ENCODE data around the gene FXR2.
A peak's percentile ranks its signal among the peaks of the same experiment; 100 is the strongest.

The FXR2 gene

DNA sequence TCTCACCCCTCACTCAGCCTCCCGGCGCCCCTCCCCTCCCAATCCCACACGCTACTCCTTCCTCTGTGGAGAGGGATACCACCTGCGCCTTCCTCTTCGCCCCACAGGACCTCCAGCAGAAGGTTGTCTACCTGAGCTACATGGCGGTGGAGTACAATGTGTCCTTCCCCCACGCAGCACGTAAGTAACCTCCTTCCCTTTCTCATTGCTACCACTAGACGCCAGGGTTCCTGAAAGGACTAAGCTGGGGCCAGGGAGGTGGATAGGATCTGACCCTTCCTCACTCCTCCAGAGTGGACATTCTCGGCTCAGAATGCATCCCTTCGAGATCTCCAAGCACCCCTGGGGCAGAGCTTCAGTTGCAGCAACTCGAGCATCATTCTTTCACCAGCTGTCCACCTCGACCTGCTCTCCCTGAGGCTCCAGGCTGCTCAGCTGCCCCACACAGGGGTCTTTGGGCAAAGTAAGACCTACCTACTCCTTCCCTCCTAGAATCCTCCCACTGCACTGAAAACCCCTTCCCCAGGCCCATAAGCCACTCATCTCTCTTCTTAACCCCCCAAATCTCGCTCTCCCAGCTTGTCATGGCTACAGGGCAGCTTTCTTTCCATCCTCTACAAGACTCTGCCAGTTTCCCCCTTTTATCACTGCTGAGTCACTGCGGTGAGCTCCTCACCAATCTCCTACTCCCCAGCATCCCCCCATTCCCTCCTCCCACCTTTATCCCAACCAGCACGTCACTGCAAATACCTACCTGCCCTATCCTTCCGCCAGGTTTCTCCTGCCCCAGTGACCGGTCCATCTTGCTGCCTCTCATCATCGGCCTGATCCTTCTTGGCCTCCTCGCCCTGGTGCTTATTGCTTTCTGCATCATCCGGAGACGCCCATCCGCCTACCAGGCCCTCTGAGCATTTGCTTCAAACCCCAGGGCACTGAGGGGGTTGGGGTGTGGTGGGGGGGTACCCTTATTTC is 33.8 kb downstream of the FXR2 start:
- ChIA-PET POLR2A (interaction anchor here (0.6 to 4.1 kb wide), 5 partner anchors 8 to 106 kb away, joined by 3 to 31 read pairs (median 7); partner anchors contain the start of genes POLR2A, SOX15 and TP53), CTCF (interaction anchor here (1.6 to 6.6 kb wide), 4 partner anchors 8 to 107 kb away, joined by 4 to 37 read pairs (median 8); partner anchors contain the start of genes SOX15, TP53 and WRAP53)
- TF ChIP-seq, protein P1, sequence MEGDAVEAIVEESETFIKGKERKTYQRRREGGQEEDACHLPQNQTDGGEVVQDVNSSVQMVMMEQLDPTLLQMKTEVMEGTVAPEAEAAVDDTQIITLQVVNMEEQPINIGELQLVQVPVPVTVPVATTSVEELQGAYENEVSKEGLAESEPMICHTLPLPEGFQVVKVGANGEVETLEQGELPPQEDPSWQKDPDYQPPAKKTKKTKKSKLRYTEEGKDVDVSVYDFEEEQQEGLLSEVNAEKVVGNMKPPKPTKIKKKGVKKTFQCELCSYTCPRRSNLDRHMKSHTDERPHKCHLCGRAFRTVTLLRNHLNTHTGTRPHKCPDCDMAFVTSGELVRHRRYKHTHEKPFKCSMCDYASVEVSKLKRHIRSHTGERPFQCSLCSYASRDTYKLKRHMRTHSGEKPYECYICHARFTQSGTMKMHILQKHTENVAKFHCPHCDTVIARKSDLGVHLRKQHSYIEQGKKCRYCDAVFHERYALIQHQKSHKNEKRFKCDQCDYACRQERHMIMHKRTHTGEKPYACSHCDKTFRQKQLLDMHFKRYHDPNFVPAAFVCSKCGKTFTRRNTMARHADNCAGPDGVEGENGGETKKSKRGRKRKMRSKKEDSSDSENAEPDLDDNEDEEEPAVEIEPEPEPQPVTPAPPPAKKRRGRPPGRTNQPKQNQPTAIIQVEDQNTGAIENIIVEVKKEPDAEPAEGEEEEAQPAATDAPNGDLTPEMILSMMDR (IDR thresholded peaks at IDR 0.05; ENCODE audit: insufficient read depth, low read length, missing control alignments) = no peak
- no peak for DNase-seq (ENCODE audit: low read depth, low spot score)
- no peak overlapping the region for H3K4me3 ChIP-seq (ENCODE audit: low read depth, low read length)

DNA sequence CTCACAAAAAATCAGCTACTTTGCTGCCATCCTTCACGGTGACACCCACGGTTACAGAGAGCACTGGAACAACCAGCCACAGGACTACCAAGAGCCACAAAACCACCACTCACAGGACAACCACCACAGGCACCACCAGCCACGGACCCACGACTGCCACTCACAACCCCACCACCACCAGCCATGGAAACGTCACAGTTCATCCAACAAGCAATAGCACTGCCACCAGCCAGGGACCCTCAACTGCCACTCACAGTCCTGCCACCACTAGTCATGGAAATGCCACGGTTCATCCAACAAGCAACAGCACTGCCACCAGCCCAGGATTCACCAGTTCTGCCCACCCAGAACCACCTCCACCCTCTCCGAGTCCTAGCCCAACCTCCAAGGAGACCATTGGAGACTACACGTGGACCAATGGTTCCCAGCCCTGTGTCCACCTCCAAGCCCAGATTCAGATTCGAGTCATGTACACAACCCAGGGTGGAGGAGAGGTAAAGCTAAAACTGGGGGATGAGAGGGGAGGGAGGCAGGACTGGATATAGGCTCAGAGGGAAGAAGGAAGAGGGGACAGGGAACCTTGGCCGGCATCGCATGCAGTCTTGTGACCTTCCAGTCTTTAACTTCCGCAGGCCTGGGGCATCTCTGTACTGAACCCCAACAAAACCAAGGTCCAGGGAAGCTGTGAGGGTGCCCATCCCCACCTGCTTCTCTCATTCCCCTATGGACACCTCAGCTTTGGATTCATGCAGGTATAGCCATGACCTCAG is 34.7 kb downstream of the FXR2 start:
- ChIA-PET CTCF (interaction anchor here (1.6 to 6.6 kb wide), 5 partner anchors 9 to 107 kb away, joined by 4 to 37 read pairs (median 6); partner anchors contain the start of genes SENP3, SOX15, TP53 and WRAP53), POLR2A (interaction anchor here (1.1 to 4.1 kb wide), 5 partner anchors 9 to 107 kb away, joined by 3 to 31 read pairs (median 7); partner anchors contain the start of genes POLR2A, SENP3, SOX15 and TP53)
- TF ChIP-seq, protein P1 (IDR thresholded peaks at IDR 0.05; ENCODE audit: insufficient read depth, low read length, missing control alignments) = no peak
- no peak for DNase-seq (ENCODE audit: low read depth, low spot score)
- H3K4me3 ChIP-seq (ENCODE audit: low read depth, low read length) = peak overlapping the region; percentile 18; the same call in 1 of the 2 replicates

DNA sequence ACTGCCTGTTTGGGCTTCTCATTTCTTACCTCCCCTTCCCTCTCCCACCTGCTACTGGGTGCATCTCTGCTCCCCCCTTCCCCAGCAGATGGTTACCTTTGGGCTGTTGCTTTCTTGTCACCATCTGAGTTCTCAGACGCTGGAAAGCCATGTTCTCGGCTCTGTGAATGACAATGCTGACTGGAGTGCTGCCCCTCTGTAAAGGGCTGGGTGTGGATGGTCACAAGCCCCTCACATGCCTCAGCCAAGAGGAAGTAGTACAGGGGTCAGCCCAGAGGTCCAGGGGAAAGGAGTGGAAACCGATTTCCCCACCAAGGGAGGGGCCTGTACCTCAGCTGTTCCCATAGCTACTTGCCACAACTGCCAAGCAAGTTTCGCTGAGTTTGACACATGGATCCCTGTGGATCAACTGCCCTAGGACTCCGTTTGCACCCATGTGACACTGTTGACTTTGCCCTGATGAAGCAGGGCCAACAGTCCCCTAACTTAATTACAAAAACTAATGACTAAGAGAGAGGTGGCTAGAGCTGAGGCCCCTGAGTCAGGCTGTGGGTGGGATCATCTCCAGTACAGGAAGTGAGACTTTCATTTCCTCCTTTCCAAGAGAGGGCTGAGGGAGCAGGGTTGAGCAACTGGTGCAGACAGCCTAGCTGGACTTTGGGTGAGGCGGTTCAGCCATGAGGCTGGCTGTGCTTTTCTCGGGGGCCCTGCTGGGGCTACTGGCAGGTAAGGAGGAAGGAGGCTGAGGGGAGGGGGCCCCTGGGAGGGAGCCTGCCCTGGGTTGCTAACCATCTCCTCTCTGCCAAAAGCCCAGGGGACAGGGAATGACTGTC is 35.5 kb downstream of the FXR2 start, which contains the start of gene CD68:
TSS of gene CD68 (plus strand) at position 638 of the 833 bp plus-strand sequence. CDS start at position 678, 40 bp downstream.
- H3K4me3 ChIP-seq (ENCODE audit: low read depth, low read length) = peak within 1 kb of the TSS; percentile 18
- ChIA-PET POLR2A (interaction anchor here (0.8 to 4.1 kb wide), 7 partner anchors 10 to 259 kb away, joined by 3 to 31 read pairs (median 4); partner anchors contain the start of genes FXR2, POLR2A, SENP3 and SOX15), CTCF (interaction anchor here (1.6 to 6.6 kb wide), 4 partner anchors 10 to 108 kb away, joined by 4 to 37 read pairs (median 8); partner anchors contain the start of genes SENP3, SOX15, TP53 and WRAP53)
- TF ChIP-seq, protein P1 (IDR thresholded peaks at IDR 0.05; ENCODE audit: insufficient read depth, low read length, missing control alignments) = no peak
- DNase-seq (ENCODE audit: low read depth, low spot score) = peak; percentile 59

DNA sequence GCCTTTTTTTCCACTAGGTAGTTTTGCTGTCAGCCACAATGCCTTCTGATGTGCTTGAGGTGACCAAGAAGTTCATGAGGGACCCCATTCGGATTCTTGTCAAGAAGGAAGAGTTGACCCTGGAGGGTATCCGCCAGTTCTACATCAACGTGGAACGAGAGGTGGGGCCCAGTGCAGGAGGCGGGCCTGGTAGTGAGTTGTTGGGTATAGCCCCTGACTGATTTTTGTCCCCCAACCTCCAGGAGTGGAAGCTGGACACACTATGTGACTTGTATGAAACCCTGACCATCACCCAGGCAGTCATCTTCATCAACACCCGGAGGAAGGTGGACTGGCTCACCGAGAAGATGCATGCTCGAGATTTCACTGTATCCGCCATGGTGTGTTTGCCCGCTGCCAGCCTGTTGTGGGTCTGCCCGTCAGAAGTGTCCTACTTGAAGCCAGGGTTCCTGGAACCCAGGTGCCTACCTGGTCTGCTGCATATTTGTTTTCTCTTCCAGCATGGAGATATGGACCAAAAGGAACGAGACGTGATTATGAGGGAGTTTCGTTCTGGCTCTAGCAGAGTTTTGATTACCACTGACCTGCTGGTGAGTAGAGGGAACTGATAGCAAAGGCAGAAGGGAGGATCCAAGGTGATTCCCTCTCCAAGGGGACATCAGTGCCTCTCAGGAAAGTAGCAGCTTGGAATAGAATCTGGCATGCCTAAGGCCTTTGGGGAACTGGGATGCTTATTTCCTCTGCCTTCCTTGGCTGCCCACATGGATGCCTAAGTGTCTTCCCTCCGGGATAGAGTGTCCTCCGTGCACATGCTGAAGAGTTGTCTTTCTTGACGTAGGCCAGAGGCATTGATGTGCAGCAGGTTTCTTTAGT is 37.1 kb downstream of the FXR2 start:
- H3K4me3 ChIP-seq (ENCODE audit: low read depth, low read length) = no peak overlapping the region
- no peak for DNase-seq (ENCODE audit: low read depth, low spot score)
- ChIA-PET CTCF (interaction anchor here (3.9 to 6.6 kb wide), 2 partner anchors 12 to 17 kb away, joined by 34 to 37 read pairs; partner anchors contain the start of genes SENP3 and SOX15), POLR2A (interaction anchor here (4.1 kb wide), 1 partner anchor 11 kb away, joined by 31 read pairs; the partner anchor contains the start of gene SOX15)
- TF ChIP-seq, protein P1 (IDR thresholded peaks at IDR 0.05; ENCODE audit: insufficient read depth, low read length, missing control alignments) = no peak

Measured in AG04449 (cell line).